WTC11 (cell line): ENCODE data around the gene DISC1. TPM values are rescaled to one million over a fixed set of nuclear protein-coding genes. Genes with fewer than 3 reads are reported as not detected.

ENCODE experiments used
- ATAC-seq: fragments of 200-7000 bp; cut with Tn5 transposase; 2 replicates; pipeline ENCODE4 v1.10.0; 2021; ENCODE audit warnings: mild to moderate bottlenecking, moderate library complexity
- CTCF ChIA-PET: fragments of 300-600 bp; sonication (Branson Sonifier 250); formaldehyde crosslinking; loops from one replicate; lab custom pipeline; 2021; ENCODE audit warnings: antibody characterized with exemption; lab: Charles Lee
- POLR2A ChIA-PET: fragments of 350-600 bp; sonication (Branson Sonifier 250); formaldehyde crosslinking; loops from one replicate; lab custom pipeline; 2021; ENCODE audit warnings: antibody characterized with exemption; lab: Charles Lee
- DNase-seq: peaks from one replicate; pipeline ENCODE4 v3.0.0; 2021; ENCODE audit warnings: low spot score
- H3K27ac Mint-ChIP-seq: 2 replicates; pipeline ENCODE4 v1.8.0; 2021; ENCODE audit warnings: mixed read lengths
- H3K27me3 Mint-ChIP-seq: 2 replicates; pipeline ENCODE4 v1.8.0; 2021; ENCODE audit warnings: low read depth, mild to moderate bottlenecking, moderate library complexity, mixed read lengths
- H3K36me3 Mint-ChIP-seq: 2 replicates; pipeline ENCODE4 v1.8.0; 2021; ENCODE audit warnings: mixed read lengths
- H3K4me1 Mint-ChIP-seq: 2 replicates; pipeline ENCODE4 v1.8.0; 2022; ENCODE audit warnings: mixed read lengths
- H3K4me3 Mint-ChIP-seq: 2 replicates; pipeline ENCODE4 v1.8.0; 2021; ENCODE audit warnings: mild to moderate bottlenecking, moderate library complexity, mixed read lengths
- H3K9me3 Mint-ChIP-seq: 2 replicates; pipeline ENCODE4 v1.8.0; 2021; ENCODE audit warnings: mixed read lengths
- CBFB ChIP-seq: sonication (generic); formaldehyde crosslinking; IDR thresholded peaks from 2 replicates; pipeline ENCODE4 v1.8.1; 2022; ENCODE audit warnings: mild to moderate bottlenecking, low read depth, missing genetic modification reagents
- GABPB1 ChIP-seq: sonication (generic); formaldehyde crosslinking; IDR thresholded peaks from 2 replicates; pipeline ENCODE4 v1.8.1; 2023; ENCODE audit warnings: mild to moderate bottlenecking, missing genetic modification reagents
- HMGA2 ChIP-seq: fragments of 250-450 bp; sonication (Bioruptor Pico); IDR thresholded peaks from 2 replicates; pipeline ENCODE4 v1.4.0; 2021; ENCODE audit warnings: mild to moderate bottlenecking, moderate library complexity
- JAZF1 ChIP-seq: fragments of 250-450 bp; sonication (Bioruptor Pico); IDR thresholded peaks from 2 replicates; pipeline ENCODE4 v1.9.0; 2021; ENCODE audit warnings: moderate library complexity, mild to moderate bottlenecking, inconsistent platforms
- MXD4 ChIP-seq: fragments of 250-450 bp; sonication (Bioruptor Pico); IDR thresholded peaks from 2 replicates; pipeline ENCODE4 v1.8.0; 2021; ENCODE audit warnings: mild to moderate bottlenecking, moderate library complexity, borderline replicate concordance
- NFYB ChIP-seq: sonication (generic); formaldehyde crosslinking; conservative IDR thresholded peaks from 2 replicates; pipeline ENCODE4 v1.8.0; 2022; ENCODE audit warnings: low read depth, missing genetic modification reagents
- RORB ChIP-seq: fragments of 250-450 bp; sonication (Bioruptor Pico); IDR thresholded peaks from 2 replicates; pipeline ENCODE4 v1.9.0; 2021; ENCODE audit warnings: mild to moderate bottlenecking
- TEAD4 ChIP-seq: sonication (generic); formaldehyde crosslinking; IDR thresholded peaks from 2 replicates; pipeline ENCODE4 v1.8.0; 2022; ENCODE audit warnings: mild to moderate bottlenecking, missing genetic modification reagents
- total RNA-seq: library from RNA; stranded (reverse); gene quantifications from 3 replicates; pipeline ENCODE4 v1.2.3, GENCODE V29; 2021
- TF ChIP-seq, protein P1 (sequence below): fragments of 250-450 bp; sonication (Bioruptor Pico); IDR thresholded peaks from 2 replicates; pipeline ENCODE4 v1.8.0; 2021; ENCODE audit warnings: mild to moderate bottlenecking
- TF ChIP-seq, protein P2 (sequence below): fragments of 250-450 bp; sonication (Bioruptor Pico); IDR thresholded peaks from 2 replicates; pipeline ENCODE4 v1.9.0; 2021; ENCODE audit warnings: mild to moderate bottlenecking
- TF ChIP-seq, protein P3 (sequence below): fragments of 250-450 bp; sonication (Bioruptor Pico); IDR thresholded peaks from 2 replicates; pipeline ENCODE4 v1.9.0; 2021; ENCODE audit warnings: mild to moderate bottlenecking
- TF ChIP-seq, protein P4 (sequence below): sonication (generic); formaldehyde crosslinking; IDR thresholded peaks from 2 replicates; pipeline ENCODE4 v1.8.0; 2023; ENCODE audit warnings: mild to moderate bottlenecking, missing genetic modification reagents
- TF ChIP-seq, protein P5 (sequence below): sonication (generic); formaldehyde crosslinking; IDR thresholded peaks from 2 replicates; pipeline ENCODE4 v1.8.1; 2022; ENCODE audit warnings: missing genetic modification reagents, borderline replicate concordance
- TF ChIP-seq, protein P6 (sequence below): sonication (generic); formaldehyde crosslinking; IDR thresholded peaks from 2 replicates; pipeline ENCODE4 v1.8.0; 2022; ENCODE audit warnings: mild to moderate bottlenecking, missing genetic modification reagents
- TF ChIP-seq, protein P7 (sequence below): sonication (generic); formaldehyde crosslinking; IDR thresholded peaks from 2 replicates; pipeline ENCODE4 v1.8.1; 2023; ENCODE audit warnings: mild to moderate bottlenecking, missing genetic modification reagents

DISC1 gene
- total RNA-seq, 1 experiment from 2014 or later = 5.5 TPM

- H3K4me1 Mint-ChIP-seq = peaks cover 8% of the 10 kb centered on the region
- ATAC-seq = no peak
- H3K36me3 Mint-ChIP-seq = no peaks in the 10 kb centered on the region
- TF ChIP-seq, protein P1, sequence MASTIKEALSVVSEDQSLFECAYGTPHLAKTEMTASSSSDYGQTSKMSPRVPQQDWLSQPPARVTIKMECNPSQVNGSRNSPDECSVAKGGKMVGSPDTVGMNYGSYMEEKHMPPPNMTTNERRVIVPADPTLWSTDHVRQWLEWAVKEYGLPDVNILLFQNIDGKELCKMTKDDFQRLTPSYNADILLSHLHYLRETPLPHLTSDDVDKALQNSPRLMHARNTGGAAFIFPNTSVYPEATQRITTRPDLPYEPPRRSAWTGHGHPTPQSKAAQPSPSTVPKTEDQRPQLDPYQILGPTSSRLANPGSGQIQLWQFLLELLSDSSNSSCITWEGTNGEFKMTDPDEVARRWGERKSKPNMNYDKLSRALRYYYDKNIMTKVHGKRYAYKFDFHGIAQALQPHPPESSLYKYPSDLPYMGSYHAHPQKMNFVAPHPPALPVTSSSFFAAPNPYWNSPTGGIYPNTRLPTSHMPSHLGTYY = no peak
- TF ChIP-seq NFYB (CRISPR knock-in tag) (no peak), MXD4 (CRISPR knock-in tag) (no peak), RORB (CRISPR knock-in tag) (no peak), JAZF1 (CRISPR knock-in tag) (no peak), TEAD4 (no peak)
- TF ChIP-seq, protein P2, sequence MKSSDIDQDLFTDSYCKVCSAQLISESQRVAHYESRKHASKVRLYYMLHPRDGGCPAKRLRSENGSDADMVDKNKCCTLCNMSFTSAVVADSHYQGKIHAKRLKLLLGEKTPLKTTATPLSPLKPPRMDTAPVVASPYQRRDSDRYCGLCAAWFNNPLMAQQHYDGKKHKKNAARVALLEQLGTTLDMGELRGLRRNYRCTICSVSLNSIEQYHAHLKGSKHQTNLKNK (CRISPR knock-in tag) = no peak
- TF ChIP-seq, protein P3, sequence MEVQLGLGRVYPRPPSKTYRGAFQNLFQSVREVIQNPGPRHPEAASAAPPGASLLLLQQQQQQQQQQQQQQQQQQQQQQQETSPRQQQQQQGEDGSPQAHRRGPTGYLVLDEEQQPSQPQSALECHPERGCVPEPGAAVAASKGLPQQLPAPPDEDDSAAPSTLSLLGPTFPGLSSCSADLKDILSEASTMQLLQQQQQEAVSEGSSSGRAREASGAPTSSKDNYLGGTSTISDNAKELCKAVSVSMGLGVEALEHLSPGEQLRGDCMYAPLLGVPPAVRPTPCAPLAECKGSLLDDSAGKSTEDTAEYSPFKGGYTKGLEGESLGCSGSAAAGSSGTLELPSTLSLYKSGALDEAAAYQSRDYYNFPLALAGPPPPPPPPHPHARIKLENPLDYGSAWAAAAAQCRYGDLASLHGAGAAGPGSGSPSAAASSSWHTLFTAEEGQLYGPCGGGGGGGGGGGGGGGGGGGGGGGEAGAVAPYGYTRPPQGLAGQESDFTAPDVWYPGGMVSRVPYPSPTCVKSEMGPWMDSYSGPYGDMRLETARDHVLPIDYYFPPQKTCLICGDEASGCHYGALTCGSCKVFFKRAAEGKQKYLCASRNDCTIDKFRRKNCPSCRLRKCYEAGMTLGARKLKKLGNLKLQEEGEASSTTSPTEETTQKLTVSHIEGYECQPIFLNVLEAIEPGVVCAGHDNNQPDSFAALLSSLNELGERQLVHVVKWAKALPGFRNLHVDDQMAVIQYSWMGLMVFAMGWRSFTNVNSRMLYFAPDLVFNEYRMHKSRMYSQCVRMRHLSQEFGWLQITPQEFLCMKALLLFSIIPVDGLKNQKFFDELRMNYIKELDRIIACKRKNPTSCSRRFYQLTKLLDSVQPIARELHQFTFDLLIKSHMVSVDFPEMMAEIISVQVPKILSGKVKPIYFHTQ = no peak
- TF ChIP-seq, protein P4, sequence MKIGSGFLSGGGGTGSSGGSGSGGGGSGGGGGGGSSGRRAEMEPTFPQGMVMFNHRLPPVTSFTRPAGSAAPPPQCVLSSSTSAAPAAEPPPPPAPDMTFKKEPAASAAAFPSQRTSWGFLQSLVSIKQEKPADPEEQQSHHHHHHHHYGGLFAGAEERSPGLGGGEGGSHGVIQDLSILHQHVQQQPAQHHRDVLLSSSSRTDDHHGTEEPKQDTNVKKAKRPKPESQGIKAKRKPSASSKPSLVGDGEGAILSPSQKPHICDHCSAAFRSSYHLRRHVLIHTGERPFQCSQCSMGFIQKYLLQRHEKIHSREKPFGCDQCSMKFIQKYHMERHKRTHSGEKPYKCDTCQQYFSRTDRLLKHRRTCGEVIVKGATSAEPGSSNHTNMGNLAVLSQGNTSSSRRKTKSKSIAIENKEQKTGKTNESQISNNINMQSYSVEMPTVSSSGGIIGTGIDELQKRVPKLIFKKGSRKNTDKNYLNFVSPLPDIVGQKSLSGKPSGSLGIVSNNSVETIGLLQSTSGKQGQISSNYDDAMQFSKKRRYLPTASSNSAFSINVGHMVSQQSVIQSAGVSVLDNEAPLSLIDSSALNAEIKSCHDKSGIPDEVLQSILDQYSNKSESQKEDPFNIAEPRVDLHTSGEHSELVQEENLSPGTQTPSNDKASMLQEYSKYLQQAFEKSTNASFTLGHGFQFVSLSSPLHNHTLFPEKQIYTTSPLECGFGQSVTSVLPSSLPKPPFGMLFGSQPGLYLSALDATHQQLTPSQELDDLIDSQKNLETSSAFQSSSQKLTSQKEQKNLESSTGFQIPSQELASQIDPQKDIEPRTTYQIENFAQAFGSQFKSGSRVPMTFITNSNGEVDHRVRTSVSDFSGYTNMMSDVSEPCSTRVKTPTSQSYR (CRISPR knock-in tag) = no peak
- TF ChIP-seq, protein P5, sequence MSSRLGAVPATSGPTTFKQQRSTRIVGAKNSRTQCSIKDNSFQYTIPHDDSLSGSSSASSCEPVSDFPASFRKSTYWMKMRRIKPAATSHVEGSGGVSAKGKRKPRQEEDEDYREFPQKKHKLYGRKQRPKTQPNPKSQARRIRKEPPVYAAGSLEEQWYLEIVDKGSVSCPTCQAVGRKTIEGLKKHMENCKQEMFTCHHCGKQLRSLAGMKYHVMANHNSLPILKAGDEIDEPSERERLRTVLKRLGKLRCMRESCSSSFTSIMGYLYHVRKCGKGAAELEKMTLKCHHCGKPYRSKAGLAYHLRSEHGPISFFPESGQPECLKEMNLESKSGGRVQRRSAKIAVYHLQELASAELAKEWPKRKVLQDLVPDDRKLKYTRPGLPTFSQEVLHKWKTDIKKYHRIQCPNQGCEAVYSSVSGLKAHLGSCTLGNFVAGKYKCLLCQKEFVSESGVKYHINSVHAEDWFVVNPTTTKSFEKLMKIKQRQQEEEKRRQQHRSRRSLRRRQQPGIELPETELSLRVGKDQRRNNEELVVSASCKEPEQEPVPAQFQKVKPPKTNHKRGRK = no peak
- DNase-seq = no peak
- H3K27me3 Mint-ChIP-seq = no peaks in the 10 kb centered on the region
- POLR2A ChIA-PET = interaction anchor here (0.5 kb wide), 1 partner anchor 933 kb away, joined by 5 read pairs; no protein-coding TSS in a partner anchor
- no peak overlapping the region for H3K4me3 Mint-ChIP-seq
- H3K27ac Mint-ChIP-seq = no peak overlapping the region
- CTCF ChIA-PET = interaction anchor here (1.0 kb wide), 1 partner anchor 21 kb away, joined by 5 read pairs; no protein-coding TSS in a partner anchor
- H3K9me3 Mint-ChIP-seq = no peaks in the 10 kb centered on the region
Observed at GRCh38 chr1:231778009-231778719, 151.6 kb downstream of the DISC1 start.

- no peak overlapping the region for H3K4me3 Mint-ChIP-seq
- H3K4me1 Mint-ChIP-seq = peaks cover 8% of the 10 kb centered on the region
- H3K9me3 Mint-ChIP-seq = no peaks in the 10 kb centered on the region
- H3K27ac Mint-ChIP-seq = no peak overlapping the region
- no peaks in the 10 kb centered on the region for H3K27me3 Mint-ChIP-seq
- ATAC-seq = no peak
- CTCF ChIA-PET = interaction anchor here (1.0 kb wide), 1 partner anchor 22 kb away, joined by 5 read pairs; no protein-coding TSS in a partner anchor
- DNase-seq = no peak
- no peaks in the 10 kb centered on the region for H3K36me3 Mint-ChIP-seq
- POLR2A ChIA-PET = no interaction called here
- TF ChIP-seq CBFB (CRISPR knock-in tag) (no peak), GABPB1 (CRISPR knock-in tag) (no peak), HMGA2 (no peak)
- TF ChIP-seq, protein P6, sequence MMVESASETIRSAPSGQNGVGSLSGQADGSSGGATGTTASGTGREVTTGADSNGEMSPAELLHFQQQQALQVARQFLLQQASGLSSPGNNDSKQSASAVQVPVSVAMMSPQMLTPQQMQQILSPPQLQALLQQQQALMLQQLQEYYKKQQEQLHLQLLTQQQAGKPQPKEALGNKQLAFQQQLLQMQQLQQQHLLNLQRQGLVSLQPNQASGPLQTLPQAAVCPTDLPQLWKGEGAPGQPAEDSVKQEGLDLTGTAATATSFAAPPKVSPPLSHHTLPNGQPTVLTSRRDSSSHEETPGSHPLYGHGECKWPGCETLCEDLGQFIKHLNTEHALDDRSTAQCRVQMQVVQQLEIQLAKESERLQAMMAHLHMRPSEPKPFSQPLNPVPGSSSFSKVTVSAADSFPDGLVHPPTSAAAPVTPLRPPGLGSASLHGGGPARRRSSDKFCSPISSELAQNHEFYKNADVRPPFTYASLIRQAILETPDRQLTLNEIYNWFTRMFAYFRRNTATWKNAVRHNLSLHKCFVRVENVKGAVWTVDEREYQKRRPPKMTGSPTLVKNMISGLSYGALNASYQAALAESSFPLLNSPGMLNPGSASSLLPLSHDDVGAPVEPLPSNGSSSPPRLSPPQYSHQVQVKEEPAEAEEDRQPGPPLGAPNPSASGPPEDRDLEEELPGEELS (CRISPR knock-in tag) = no peak
- TF ChIP-seq, protein P7, sequence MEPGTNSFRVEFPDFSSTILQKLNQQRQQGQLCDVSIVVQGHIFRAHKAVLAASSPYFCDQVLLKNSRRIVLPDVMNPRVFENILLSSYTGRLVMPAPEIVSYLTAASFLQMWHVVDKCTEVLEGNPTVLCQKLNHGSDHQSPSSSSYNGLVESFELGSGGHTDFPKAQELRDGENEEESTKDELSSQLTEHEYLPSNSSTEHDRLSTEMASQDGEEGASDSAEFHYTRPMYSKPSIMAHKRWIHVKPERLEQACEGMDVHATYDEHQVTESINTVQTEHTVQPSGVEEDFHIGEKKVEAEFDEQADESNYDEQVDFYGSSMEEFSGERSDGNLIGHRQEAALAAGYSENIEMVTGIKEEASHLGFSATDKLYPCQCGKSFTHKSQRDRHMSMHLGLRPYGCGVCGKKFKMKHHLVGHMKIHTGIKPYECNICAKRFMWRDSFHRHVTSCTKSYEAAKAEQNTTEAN = no peak
Observed at GRCh38 chr1:231779081-231779480, 152.5 kb downstream of the DISC1 start.
